ENCODE measurements around the gene NEGR1. TPM values are rescaled to one million over a fixed set of nuclear protein-coding genes. Genes with fewer than 3 reads are reported as not detected.

Gene NEGR1
- total RNA-seq, 1 donor from 2014 or later, result 11.0 TPM

- H3K9me3 ChIP-seq (ENCODE audit: control insufficient read depth in 3 of 3, low read length in 3 of 3), result no peaks in the 10 kb centered on the region
- no peak overlapping the region for H3K27ac ChIP-seq (ENCODE audit: low read depth, low read length)
- H3K27me3 ChIP-seq (ENCODE audit: control insufficient read depth in 3 of 3, insufficient read depth in 3 of 3, low read length in 3 of 3), result no peaks in the 10 kb centered on the region
- H3K36me3 ChIP-seq (ENCODE audit: control insufficient read depth in 3 of 3, insufficient read depth in 3 of 3, low read length in 3 of 3), result no peaks in the 10 kb centered on the region
- H3K4me1 ChIP-seq (ENCODE audit: control insufficient read depth in 3 of 3, insufficient read depth in 3 of 3, low read length in 3 of 3), result no peaks in the 10 kb centered on the region
- H3K4me3 ChIP-seq (ENCODE audit: low read length in 3 of 3), result no peak overlapping the region
- H3K9ac ChIP-seq (ENCODE audit: low read depth in 1 of 3, low read length in 3 of 3), result no peak overlapping the region
Observed at GRCh38 chr1:71940261-71940660, 342.1 kb downstream of the NEGR1 start.

DNA sequence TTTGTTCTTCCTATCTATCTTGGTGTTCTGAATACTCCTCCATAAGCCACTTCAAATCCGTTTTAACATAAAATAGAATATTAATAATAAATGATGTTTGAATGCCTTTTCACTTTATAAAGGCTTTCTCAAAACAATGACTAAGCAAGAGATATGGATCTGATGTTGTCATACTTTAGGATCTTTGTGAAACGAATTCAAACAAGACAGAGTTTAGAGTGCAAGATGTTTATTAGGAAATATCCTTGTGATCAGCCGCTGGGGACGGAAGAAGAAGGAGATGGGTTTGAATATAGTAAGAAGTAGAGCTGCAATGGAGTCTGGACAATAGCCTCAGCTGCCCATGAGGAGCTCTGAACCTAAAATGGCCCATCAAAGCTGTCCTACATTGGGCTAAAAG is 351.8 kb downstream of the NEGR1 start:
- H3K27ac ChIP-seq (ENCODE audit: low read depth, low read length), result no peak overlapping the region
- H3K4me1 ChIP-seq (ENCODE audit: control insufficient read depth in 3 of 3, insufficient read depth in 3 of 3, low read length in 3 of 3), result no peaks in the 10 kb centered on the region
- H3K9ac ChIP-seq (ENCODE audit: low read depth in 1 of 3, low read length in 3 of 3), result no peak overlapping the region
- H3K9me3 ChIP-seq (ENCODE audit: control insufficient read depth in 3 of 3, low read length in 3 of 3), result no peaks in the 10 kb centered on the region
- no peak overlapping the region for H3K4me3 ChIP-seq (ENCODE audit: low read length in 3 of 3)
- H3K36me3 ChIP-seq (ENCODE audit: control insufficient read depth in 3 of 3, insufficient read depth in 3 of 3, low read length in 3 of 3), result no peaks in the 10 kb centered on the region
- H3K27me3 ChIP-seq (ENCODE audit: control insufficient read depth in 3 of 3, insufficient read depth in 3 of 3, low read length in 3 of 3), result no peaks in the 10 kb centered on the region

DNA sequence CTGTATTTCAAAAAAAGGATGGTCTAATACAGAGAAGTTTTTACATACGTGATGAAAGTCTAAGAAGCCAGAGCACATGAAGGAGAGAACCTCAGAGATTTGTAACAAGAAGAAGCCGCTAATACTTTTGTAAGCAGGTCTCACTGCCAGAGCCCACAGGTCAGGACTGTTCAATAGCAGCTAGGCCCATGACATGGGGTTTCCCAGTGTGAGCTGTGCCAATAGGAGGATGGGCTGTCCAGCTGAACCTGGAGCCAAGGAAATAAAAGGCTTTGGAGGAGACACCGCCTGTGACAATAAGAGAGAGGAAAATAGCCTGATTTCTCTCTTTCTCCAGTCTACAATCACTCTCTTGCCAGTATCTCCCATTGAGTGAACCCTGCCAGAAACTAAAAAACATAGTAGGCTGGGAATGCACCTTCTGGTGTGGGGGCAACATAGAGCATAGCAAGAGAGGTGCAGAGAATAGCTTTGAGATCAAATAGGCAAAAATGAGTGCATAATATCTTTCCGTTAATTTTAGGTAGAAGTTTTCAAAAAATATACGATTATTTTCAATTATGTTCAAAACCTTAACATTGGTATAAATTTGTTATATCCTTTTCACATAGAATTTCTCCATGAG is 360.3 kb downstream of the NEGR1 start:
- H3K4me1 ChIP-seq (ENCODE audit: control insufficient read depth in 3 of 3, insufficient read depth in 3 of 3, low read length in 3 of 3), result no peaks in the 10 kb centered on the region
- H3K9ac ChIP-seq (ENCODE audit: low read depth in 1 of 3, low read length in 3 of 3), result no peak overlapping the region
- H3K4me3 ChIP-seq (ENCODE audit: low read length in 3 of 3), result no peak overlapping the region

DNA sequence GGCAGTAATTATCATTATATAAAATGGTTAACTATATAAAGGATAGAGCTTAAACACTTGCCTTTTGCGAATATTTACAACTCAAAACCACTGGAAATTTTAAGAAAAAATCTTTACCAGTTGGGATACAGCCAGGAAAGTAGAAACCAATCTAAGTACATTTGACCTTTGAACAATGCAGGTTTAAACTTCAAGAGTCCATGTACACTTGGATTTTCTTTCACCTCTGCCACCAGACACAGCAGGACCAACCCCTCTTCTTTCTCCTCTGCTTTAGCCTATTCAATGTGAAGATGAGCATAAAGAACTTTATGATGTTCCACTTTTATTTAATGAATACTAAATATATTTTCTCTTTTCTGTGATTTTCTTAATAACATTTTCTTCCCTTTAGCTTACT is 361.1 kb downstream of the NEGR1 start:
- H3K27me3 ChIP-seq (ENCODE audit: control insufficient read depth in 3 of 3, insufficient read depth in 3 of 3, low read length in 3 of 3), result no peaks in the 10 kb centered on the region

More for the DNA sequence above, 360.3 kb downstream of the NEGR1 start:
- no peaks in the 10 kb centered on the region for H3K9me3 ChIP-seq (ENCODE audit: control insufficient read depth in 3 of 3, low read length in 3 of 3)
- no peak overlapping the region for H3K27ac ChIP-seq (ENCODE audit: low read depth, low read length)
- H3K36me3 ChIP-seq (ENCODE audit: control insufficient read depth in 3 of 3, insufficient read depth in 3 of 3, low read length in 3 of 3), result no peaks in the 10 kb centered on the region
- no peaks in the 10 kb centered on the region for H3K27me3 ChIP-seq (ENCODE audit: control insufficient read depth in 3 of 3, insufficient read depth in 3 of 3, low read length in 3 of 3)

GRCh38 chr1:71920556-71920955 is 361.8 kb downstream of the NEGR1 start:
- no peaks in the 10 kb centered on the region for H3K9me3 ChIP-seq (ENCODE audit: control insufficient read depth in 3 of 3, low read length in 3 of 3)
- no peak overlapping the region for H3K9ac ChIP-seq (ENCODE audit: low read depth in 1 of 3, low read length in 3 of 3)
- no peaks in the 10 kb centered on the region for H3K36me3 ChIP-seq (ENCODE audit: control insufficient read depth in 3 of 3, insufficient read depth in 3 of 3, low read length in 3 of 3)
- no peak overlapping the region for H3K27ac ChIP-seq (ENCODE audit: low read depth, low read length)
- no peaks in the 10 kb centered on the region for H3K4me1 ChIP-seq (ENCODE audit: control insufficient read depth in 3 of 3, insufficient read depth in 3 of 3, low read length in 3 of 3)
- no peaks in the 10 kb centered on the region for H3K27me3 ChIP-seq (ENCODE audit: control insufficient read depth in 3 of 3, insufficient read depth in 3 of 3, low read length in 3 of 3)
- no peak overlapping the region for H3K4me3 ChIP-seq (ENCODE audit: low read length in 3 of 3)

More for the DNA sequence above, 361.1 kb downstream of the NEGR1 start:
- Histone ChIP-seq H3K9me3 (ENCODE audit: control insufficient read depth in 3 of 3, low read length in 3 of 3) (no peaks in the 10 kb centered on the region), H3K4me1 (ENCODE audit: control insufficient read depth in 3 of 3, insufficient read depth in 3 of 3, low read length in 3 of 3) (no peaks in the 10 kb centered on the region), H3K4me3 (ENCODE audit: low read length in 3 of 3) (no peak overlapping the region), H3K36me3 (ENCODE audit: control insufficient read depth in 3 of 3, insufficient read depth in 3 of 3, low read length in 3 of 3) (no peaks in the 10 kb centered on the region), H3K27ac (ENCODE audit: low read depth, low read length) (no peak overlapping the region), H3K9ac (ENCODE audit: low read depth in 1 of 3, low read length in 3 of 3) (no peak overlapping the region)

- no peaks in the 10 kb centered on the region for H3K4me1 ChIP-seq (ENCODE audit: control insufficient read depth in 3 of 3, insufficient read depth in 3 of 3, low read length in 3 of 3)
- H3K27me3 ChIP-seq (ENCODE audit: control insufficient read depth in 3 of 3, insufficient read depth in 3 of 3, low read length in 3 of 3), result no peaks in the 10 kb centered on the region
- no peak overlapping the region for H3K9ac ChIP-seq (ENCODE audit: low read depth in 1 of 3, low read length in 3 of 3)
- no peak overlapping the region for H3K4me3 ChIP-seq (ENCODE audit: low read length in 3 of 3)
- no peaks in the 10 kb centered on the region for H3K9me3 ChIP-seq (ENCODE audit: control insufficient read depth in 3 of 3, low read length in 3 of 3)
- H3K36me3 ChIP-seq (ENCODE audit: control insufficient read depth in 3 of 3, insufficient read depth in 3 of 3, low read length in 3 of 3), result no peaks in the 10 kb centered on the region
- H3K27ac ChIP-seq (ENCODE audit: low read depth, low read length), result no peak overlapping the region
Observed at GRCh38 chr1:71919811-71920509, 362.4 kb downstream of the NEGR1 start.

- no peak overlapping the region for H3K4me3 ChIP-seq (ENCODE audit: low read length in 3 of 3)
- H3K27me3 ChIP-seq (ENCODE audit: control insufficient read depth in 3 of 3, insufficient read depth in 3 of 3, low read length in 3 of 3), result no peaks in the 10 kb centered on the region
- no peak overlapping the region for H3K27ac ChIP-seq (ENCODE audit: low read depth, low read length)
- no peaks in the 10 kb centered on the region for H3K9me3 ChIP-seq (ENCODE audit: control insufficient read depth in 3 of 3, low read length in 3 of 3)
- H3K4me1 ChIP-seq (ENCODE audit: control insufficient read depth in 3 of 3, insufficient read depth in 3 of 3, low read length in 3 of 3), result no peaks in the 10 kb centered on the region
- H3K36me3 ChIP-seq (ENCODE audit: control insufficient read depth in 3 of 3, insufficient read depth in 3 of 3, low read length in 3 of 3), result no peaks in the 10 kb centered on the region
- H3K9ac ChIP-seq (ENCODE audit: low read depth in 1 of 3, low read length in 3 of 3), result no peak overlapping the region
Observed at GRCh38 chr1:71918630-71919029, 363.7 kb downstream of the NEGR1 start.

GRCh38 chr1:71916894-71917293 is 365.4 kb downstream of the NEGR1 start:
- Histone ChIP-seq H3K9ac (ENCODE audit: low read depth in 1 of 3, low read length in 3 of 3) (no peak overlapping the region), H3K27me3 (ENCODE audit: control insufficient read depth in 3 of 3, insufficient read depth in 3 of 3, low read length in 3 of 3) (no peaks in the 10 kb centered on the region), H3K4me3 (ENCODE audit: low read length in 3 of 3) (no peak overlapping the region), H3K36me3 (ENCODE audit: control insufficient read depth in 3 of 3, insufficient read depth in 3 of 3, low read length in 3 of 3) (no peaks in the 10 kb centered on the region), H3K4me1 (ENCODE audit: control insufficient read depth in 3 of 3, insufficient read depth in 3 of 3, low read length in 3 of 3) (no peaks in the 10 kb centered on the region), H3K9me3 (ENCODE audit: control insufficient read depth in 3 of 3, low read length in 3 of 3) (no peaks in the 10 kb centered on the region), H3K27ac (ENCODE audit: low read depth, low read length) (no peak overlapping the region)

DNA sequence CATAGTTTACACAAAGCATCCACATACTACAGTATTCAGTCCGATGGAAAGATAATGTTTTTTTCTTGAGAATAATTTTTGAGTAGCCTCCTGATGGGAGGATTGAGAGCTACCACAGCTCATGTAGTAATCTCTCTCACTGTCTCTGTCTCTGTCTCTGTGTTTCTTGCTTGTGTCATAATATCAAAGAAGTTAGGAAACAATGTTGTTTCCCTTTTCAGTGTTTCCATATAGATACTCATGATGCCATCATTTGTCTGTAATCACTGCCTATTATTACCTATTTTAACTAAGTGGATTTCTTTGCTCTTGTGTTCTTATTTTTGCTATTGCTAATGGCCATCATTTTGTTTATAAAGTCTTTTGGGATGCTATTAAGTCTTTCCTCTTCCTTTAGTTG is 367.7 kb downstream of the NEGR1 start:
- Histone ChIP-seq H3K9me3 (ENCODE audit: control insufficient read depth in 3 of 3, low read length in 3 of 3) (no peaks in the 10 kb centered on the region), H3K36me3 (ENCODE audit: control insufficient read depth in 3 of 3, insufficient read depth in 3 of 3, low read length in 3 of 3) (no peaks in the 10 kb centered on the region), H3K27ac (ENCODE audit: low read depth, low read length) (no peak overlapping the region), H3K9ac (ENCODE audit: low read depth in 1 of 3, low read length in 3 of 3) (no peak overlapping the region), H3K4me3 (ENCODE audit: low read length in 3 of 3) (no peak overlapping the region), H3K4me1 (ENCODE audit: control insufficient read depth in 3 of 3, insufficient read depth in 3 of 3, low read length in 3 of 3) (no peaks in the 10 kb centered on the region), H3K27me3 (ENCODE audit: control insufficient read depth in 3 of 3, insufficient read depth in 3 of 3, low read length in 3 of 3) (no peaks in the 10 kb centered on the region)

DNA sequence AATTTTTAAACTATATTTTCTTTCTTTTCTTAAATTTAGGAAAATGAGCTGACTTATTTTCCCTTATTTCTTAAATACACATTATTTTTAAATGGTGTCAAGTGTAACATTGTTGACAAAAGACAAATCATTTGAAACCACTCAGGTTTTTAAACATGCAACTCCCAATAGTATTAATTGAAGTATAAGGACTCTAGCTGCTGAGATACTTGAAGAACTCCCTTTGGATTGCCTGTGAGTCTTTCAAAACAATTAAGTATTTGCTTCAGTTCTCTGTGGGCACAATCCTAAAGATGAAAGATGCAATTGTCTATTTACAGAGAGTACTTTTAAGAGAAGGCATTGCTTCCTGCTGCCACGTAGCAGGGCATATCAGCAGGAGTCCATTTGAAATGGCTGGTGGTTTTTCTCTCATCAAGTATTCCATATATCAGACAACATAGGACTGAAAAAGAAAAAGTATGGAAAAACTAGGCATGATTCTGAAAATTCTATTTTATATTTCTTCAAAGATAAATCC is 373.4 kb downstream of the NEGR1 start:
- Histone ChIP-seq H3K9ac (ENCODE audit: low read depth in 1 of 3, low read length in 3 of 3) (no peak overlapping the region), H3K9me3 (ENCODE audit: control insufficient read depth in 3 of 3, low read length in 3 of 3) (no peaks in the 10 kb centered on the region), H3K36me3 (ENCODE audit: control insufficient read depth in 3 of 3, insufficient read depth in 3 of 3, low read length in 3 of 3) (no peaks in the 10 kb centered on the region), H3K4me3 (ENCODE audit: low read length in 3 of 3) (no peak overlapping the region), H3K27me3 (ENCODE audit: control insufficient read depth in 3 of 3, insufficient read depth in 3 of 3, low read length in 3 of 3) (no peaks in the 10 kb centered on the region), H3K4me1 (ENCODE audit: control insufficient read depth in 3 of 3, insufficient read depth in 3 of 3, low read length in 3 of 3) (no peaks in the 10 kb centered on the region), H3K27ac (ENCODE audit: low read depth, low read length) (no peak overlapping the region)

Measured in skeletal muscle tissue (tissue), 4 donors.